NK-92 (cell line): ENCODE measurements around the gene NMNAT3.
"Not testable (repeated sequence)": the region's sequence is repeated elsewhere in the genome, so short reads cannot be mapped to it uniquely, and the experiment has no call there.

ENCODE experiments used
- DNase-seq: peaks from one replicate; lab custom pipeline; 2025; ENCODE audit not compliant: unreplicated experiment; lab: John Stamatoyannopoulos, UW

NMNAT3 gene

GRCh38 chr3:139586420-139587017 lies 91.3 kb downstream of the NMNAT3 start:
- DNase-seq = no peak

- no peak for DNase-seq
These were observed 92.0 kb downstream of the NMNAT3 start for GRCh38 chr3:139585820-139586219.

GRCh38 chr3:139583651-139584050 lies 94.1 kb downstream of the NMNAT3 start:
- not testable (repeated sequence) for DNase-seq

GRCh38 chr3:139578783-139579182 lies 99.0 kb downstream of the NMNAT3 start:
- DNase-seq = no peak

- no peak for DNase-seq
These were observed 99.9 kb downstream of the NMNAT3 start for GRCh38 chr3:139577909-139578308.

GRCh38 chr3:139577346-139577745 lies 100.4 kb downstream of the NMNAT3 start:
- no peak for DNase-seq

GRCh38 chr3:139574026-139574947 lies 103.5 kb downstream of the NMNAT3 start:
- no peak for DNase-seq

- no peak for DNase-seq
These were observed 104.7 kb downstream of the NMNAT3 start for GRCh38 chr3:139572847-139573672.

GRCh38 chr3:139571711-139572110 lies 106.1 kb downstream of the NMNAT3 start:
- DNase-seq = no peak

- DNase-seq = no peak
These were observed 113.4 kb downstream of the NMNAT3 start for GRCh38 chr3:139564294-139564861.

GRCh38 chr3:139561959-139562676 lies 115.7 kb downstream of the NMNAT3 start:
- no peak for DNase-seq

GRCh38 chr3:139561255-139561817 lies 116.4 kb downstream of the NMNAT3 start:
- DNase-seq = no peak

- no peak for DNase-seq
These were observed 117.4 kb downstream of the NMNAT3 start for GRCh38 chr3:139560411-139560810.

GRCh38 chr3:139559541-139559940 lies 118.2 kb downstream of the NMNAT3 start:
- DNase-seq = no peak

GRCh38 chr3:139558351-139559266 lies 119.2 kb downstream of the NMNAT3 start:
- DNase-seq = no peak

GRCh38 chr3:139557041-139557440 lies 120.7 kb downstream of the NMNAT3 start:
- no peak for DNase-seq

GRCh38 chr3:139555249-139555648 lies 122.5 kb downstream of the NMNAT3 start:
- DNase-seq = no peak

- DNase-seq = no peak
These were observed 123.1 kb downstream of the NMNAT3 start for GRCh38 chr3:139554628-139555027.
